Liver (tissue), 9 donors: ENCODE results near the gene EIF4H. TPM values are rescaled to one million over a fixed set of nuclear protein-coding genes. Genes with fewer than 3 reads are reported as not detected.
"Not testable (repeated sequence)": the region's sequence is repeated elsewhere in the genome, so short reads cannot be mapped to it uniquely, and the experiment has no call there.

Experiments
- DNase-seq: peaks from one replicate; pipeline ENCODE4 v3.0.0-alpha.2; 2017; ENCODE audit warnings: low spot score
- H3K27ac ChIP-seq, 2 donors: one replicate each; pipeline ENCODE4 v1.7.0; 2013; ENCODE audit warnings: inconsistent platforms in 2 of 2, low read length in 2 of 2, control low read depth in 1 of 2, low read depth in 1 of 2, mild to moderate bottlenecking in 1 of 2
- H3K27me3 ChIP-seq, 4 donors: one replicate each; pipeline versions ENCODE4 v1.6.1 to v1.7.0; 2013; ENCODE audit warnings: low read length in 3 of 4, inconsistent platforms in 1 of 4, mild to moderate bottlenecking in 1 of 4, moderate library complexity in 1 of 4; ENCODE audit not compliant: control insufficient read depth in 4 of 4, insufficient read depth in 4 of 4
- H3K36me3 ChIP-seq, 4 donors: one replicate each; pipeline versions ENCODE4 v1.6.1 to v1.7.0; 2013; ENCODE audit warnings: low read length in 3 of 4, mild to moderate bottlenecking in 3 of 4, low read depth in 1 of 4, moderate library complexity in 1 of 4; ENCODE audit not compliant: control insufficient read depth in 4 of 4, insufficient read depth in 3 of 4
- H3K4me1 ChIP-seq, 4 donors: one replicate each; pipeline versions ENCODE4 v1.6.1 to v1.7.0; 2013; ENCODE audit warnings: low read length in 3 of 4, mild to moderate bottlenecking in 3 of 4, moderate library complexity in 1 of 4; ENCODE audit not compliant: control insufficient read depth in 4 of 4, insufficient read depth in 4 of 4
- H3K4me3 ChIP-seq, 3 donors: one replicate each; pipeline versions ENCODE4 v1.6.1 to v1.7.0; 2013; ENCODE audit warnings: low read length in 3 of 3, control low read depth in 1 of 3, low read depth in 1 of 3, mild to moderate bottlenecking in 1 of 3
- H3K9ac ChIP-seq, 2 donors: one replicate each; pipeline ENCODE4 v1.7.0; 2013; ENCODE audit warnings: low read length in 2 of 2, mild to moderate bottlenecking in 2 of 2, moderate library complexity in 2 of 2, control low read depth in 1 of 2, low read depth in 1 of 2
- H3K9me3 ChIP-seq, 4 donors: one replicate each; pipeline versions ENCODE4 v1.6.1 to v1.7.0; 2013; ENCODE audit warnings: low read length in 3 of 4; ENCODE audit not compliant: control insufficient read depth in 4 of 4
- EGR1 ChIP-seq, 2 donors: IDR thresholded peaks; 2 replicates each; pipeline ENCODE4 v1.6.1; 2016 to 2018; ENCODE audit warnings: antibody characterized with exemption in 2 of 2, low read depth in 2 of 2
- FOXA1 ChIP-seq: IDR thresholded peaks from 2 replicates; pipeline ENCODE4 v1.6.1; 2016; ENCODE audit warnings: antibody characterized with exemption
- REST ChIP-seq: IDR thresholded peaks from 2 replicates; pipeline ENCODE4 v1.6.1; 2016; ENCODE audit warnings: antibody characterized with exemption, mild to moderate bottlenecking
- WGBS: extraction: QIAGEN DNeasy Blood & Tissue Kit; methylation state at CpG from one replicate; pipeline ENCODE4 v1.1.7; 2013; 5-methylcytosine and 5-hydroxymethylcytosine counted together
- polyA plus RNA-seq, 2 donors: library from polyadenylated mRNA; stranded (reverse) in 1 of 2; unstranded in 1 of 2; fragments of 200-250 nt in 1 of 2; fragments of >200 nt in 1 of 2; fragmentation: Nextera tagmentation in 1 of 2; extraction: Ambion mirVana in 1 of 2; gene quantifications; one replicate each; pipeline versions ENCODE4 v1.2.1 to v1.2.3, GENCODE V29; 2013 to 2015
- total RNA-seq, 2 donors: library from RNA; depleted of rRNA; stranded (reverse); fragments of >200 nt; gene quantifications; one replicate each; pipeline ENCODE4 v1.2.3, GENCODE V29; 2014
- donor health status: healthy.
- donor health status: healthy.
- donor health status: healthy.
- donor health status: healthy.
- donor health status: healthy.

The EIF4H gene
- total and polyA plus RNA-seq, 4 donors = 81.6 to 166 (median 152) TPM

- Histone ChIP-seq H3K27me3 (no peaks in the 10 kb centered on the region), H3K9me3 (no peaks in the 10 kb centered on the region), H3K4me3 (no peak overlapping the region), H3K27ac (no peak overlapping the region), H3K36me3 (peaks cover 26 to 66% (median 52%) of the 10 kb centered on the region in 4 donors), H3K4me1 (no peaks in the 10 kb centered on the region), H3K9ac (no peak overlapping the region)
- 93% methylated on average over 7 of the region's 7 CpGs for WGBS
- DNase-seq = no peak
- no peak for TF ChIP-seq EGR1 (IDR thresholded peaks at IDR 0.05; ENCODE audit: low read depth in 2 of 2)
These were observed 19.8 kb downstream of the EIF4H start for GRCh38 chr7:74193913-74194312.

GRCh38 chr7:74194686-74195085, 20.5 kb downstream of the EIF4H start:
- Histone ChIP-seq H3K9me3 (no peaks in the 10 kb centered on the region), H3K9ac (no peak overlapping the region), H3K27me3 (no peaks in the 10 kb centered on the region), H3K36me3 (peaks cover 24 to 60% (median 47%) of the 10 kb centered on the region in 4 donors), H3K4me1 (no peaks in the 10 kb centered on the region), H3K27ac (no peak overlapping the region), H3K4me3 (no peak overlapping the region)
- WGBS = 94% methylated on average over 14 of the region's 14 CpGs
- no peak for TF ChIP-seq REST
- no peak for TF ChIP-seq FOXA1
- no peak for DNase-seq

- WGBS = 85% methylated on average over 19 of the region's 23 CpGs
- DNase-seq, H3K9ac ChIP-seq, H3K27me3 ChIP-seq, H3K4me1 ChIP-seq, H3K4me3 ChIP-seq, H3K9me3 ChIP-seq, H3K27ac ChIP-seq: not testable (repeated sequence)
- H3K36me3 ChIP-seq = peaks cover 22 to 53% (median 40%) of the 10 kb centered on the region in 4 donors
These were observed 21.1 kb downstream of the EIF4H start for GRCh38 chr7:74195139-74195860.

GRCh38 chr7:74195968-74196654, 22.0 kb downstream of the EIF4H start:
- H3K9me3 ChIP-seq, H3K27ac ChIP-seq, H3K27me3 ChIP-seq, H3K9ac ChIP-seq, H3K4me3 ChIP-seq, DNase-seq, H3K4me1 ChIP-seq: not testable (repeated sequence)
- 93% methylated on average over 16 of the region's 19 CpGs for WGBS
- H3K36me3 ChIP-seq = peaks cover 20 to 45% (median 33%) of the 10 kb centered on the region in 4 donors
